Activated naive CD8-positive, alpha-beta T cell (primary cell): ENCODE data around the gene PCDH9.

Experiments
- H3K27ac Mint-ChIP-seq: one replicate; pipeline ENCODE4 v1.8.0; 2021; ENCODE audit warnings: mixed read lengths
- H3K27me3 Mint-ChIP-seq: one replicate; pipeline ENCODE4 v1.8.0; 2021; ENCODE audit warnings: mixed read lengths
- H3K36me3 Mint-ChIP-seq: one replicate; pipeline ENCODE4 v1.8.0; 2021; ENCODE audit warnings: mixed read lengths
- H3K4me1 Mint-ChIP-seq: one replicate; pipeline ENCODE4 v1.8.0; 2021; ENCODE audit warnings: low read depth, mixed read lengths
- H3K4me3 Mint-ChIP-seq: one replicate; pipeline ENCODE4 v1.8.0; 2021; ENCODE audit warnings: mild to moderate bottlenecking, mixed read lengths
- H3K9me3 Mint-ChIP-seq: one replicate; pipeline ENCODE4 v1.8.0; 2021; ENCODE audit warnings: low read depth, mixed read lengths

PCDH9 gene

DNA sequence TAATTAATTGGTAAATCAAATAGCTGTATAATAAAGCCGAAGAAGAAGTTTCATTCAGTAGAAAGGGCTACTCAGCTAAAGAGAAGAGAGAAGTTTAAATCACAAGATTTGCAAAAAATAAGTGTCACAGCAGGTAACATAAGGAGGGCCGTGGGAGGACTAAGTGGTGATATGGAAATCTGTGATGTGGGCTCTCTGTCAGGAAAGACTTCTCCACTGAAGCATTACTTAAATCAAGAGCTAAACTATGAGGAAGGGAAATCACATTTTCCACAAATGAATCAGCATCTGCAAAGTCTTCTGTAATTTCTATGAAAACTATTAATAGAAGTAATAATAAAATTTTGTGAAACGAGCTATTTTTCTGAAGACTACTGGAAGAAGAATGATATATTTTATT, 153.8 kb downstream of the PCDH9 start:
- no peak overlapping the region for H3K27ac Mint-ChIP-seq
- H3K9me3 Mint-ChIP-seq: no peaks in the 10 kb centered on the region
- H3K27me3 Mint-ChIP-seq: no peaks in the 10 kb centered on the region
- no peak overlapping the region for H3K4me3 Mint-ChIP-seq
- no peaks in the 10 kb centered on the region for H3K4me1 Mint-ChIP-seq
- no peaks in the 10 kb centered on the region for H3K36me3 Mint-ChIP-seq

DNA sequence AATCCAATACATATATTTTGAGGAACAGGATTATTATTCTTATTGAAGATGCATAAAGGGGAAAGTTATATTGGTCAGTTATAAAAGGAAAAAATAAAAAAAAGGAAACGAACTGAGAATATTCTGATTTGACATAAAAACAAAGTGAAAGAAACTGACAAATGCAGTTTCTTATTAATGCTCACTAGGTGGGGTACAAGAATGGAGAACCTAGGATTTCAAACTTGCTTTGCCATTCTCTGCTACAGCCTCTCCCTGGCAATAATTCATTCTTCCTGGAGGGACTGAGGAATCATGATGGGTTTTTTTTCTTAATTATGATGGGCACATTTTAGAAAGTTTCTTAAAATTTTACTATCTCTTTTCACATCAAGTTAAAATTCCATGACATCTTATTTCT, 154.9 kb downstream of the PCDH9 start:
- Mint-ChIP-seq H3K36me3 (no peaks in the 10 kb centered on the region), H3K27me3 (no peaks in the 10 kb centered on the region), H3K4me1 (no peaks in the 10 kb centered on the region), H3K4me3 (no peak overlapping the region), H3K27ac (no peak overlapping the region), H3K9me3 (no peaks in the 10 kb centered on the region)

DNA sequence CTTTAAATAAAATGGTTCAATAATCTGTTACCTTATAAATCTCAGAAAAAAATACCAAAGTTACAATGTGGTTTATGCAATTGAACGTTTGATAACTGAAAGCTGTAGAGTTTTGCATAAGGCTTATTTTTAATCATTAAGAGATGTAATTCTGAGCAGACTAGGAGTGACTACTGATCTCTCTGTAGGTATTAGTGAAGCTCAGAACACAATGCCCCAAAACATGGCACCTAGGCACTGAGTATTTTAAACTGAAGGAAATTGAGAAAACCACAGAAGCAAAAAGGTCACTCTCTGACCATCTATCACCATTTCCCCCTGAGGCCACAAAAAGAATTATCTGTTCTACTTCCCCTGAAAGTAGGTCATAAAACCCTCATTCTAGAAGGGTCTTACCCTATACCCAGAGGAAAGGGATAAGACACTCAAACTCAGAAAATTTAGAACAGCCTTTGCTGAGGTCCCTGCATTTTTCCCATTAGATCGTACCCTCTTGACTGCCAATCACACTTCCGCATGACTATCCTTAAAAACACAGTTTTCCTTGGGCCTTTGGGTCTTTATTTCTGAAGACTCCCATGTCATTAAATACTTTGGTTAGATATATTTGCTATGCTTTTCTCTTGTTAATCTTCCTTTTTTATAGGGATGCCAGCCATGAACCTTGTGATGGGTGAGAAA, 158.1 kb downstream of the PCDH9 start:
- no peaks in the 10 kb centered on the region for H3K27me3 Mint-ChIP-seq
- H3K9me3 Mint-ChIP-seq: no peaks in the 10 kb centered on the region
- no peak overlapping the region for H3K27ac Mint-ChIP-seq
- H3K36me3 Mint-ChIP-seq: no peaks in the 10 kb centered on the region
- no peaks in the 10 kb centered on the region for H3K4me1 Mint-ChIP-seq
- H3K4me3 Mint-ChIP-seq: no peak overlapping the region

DNA sequence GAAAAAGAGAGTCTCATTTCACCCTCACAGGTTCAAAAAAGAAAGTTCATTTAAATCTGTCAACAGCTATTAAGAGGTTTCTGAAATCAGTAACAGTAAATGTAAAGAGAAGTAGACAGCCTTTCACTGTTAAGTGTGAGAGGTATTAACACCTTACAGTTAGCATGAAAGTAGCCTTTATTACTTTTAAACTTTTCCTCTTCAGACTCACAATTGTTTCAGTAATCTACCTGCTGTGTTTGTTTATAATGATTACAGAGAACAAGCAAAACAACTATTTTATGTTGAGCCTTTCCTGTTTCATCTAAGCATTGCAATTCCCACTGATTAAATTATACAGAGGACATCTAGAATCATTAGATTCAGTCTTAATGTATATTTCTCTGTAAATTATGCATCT, 159.8 kb downstream of the PCDH9 start:
- no peak overlapping the region for H3K27ac Mint-ChIP-seq
- H3K36me3 Mint-ChIP-seq: no peaks in the 10 kb centered on the region
- H3K27me3 Mint-ChIP-seq: no peaks in the 10 kb centered on the region
- H3K4me3 Mint-ChIP-seq: no peak overlapping the region
- no peaks in the 10 kb centered on the region for H3K4me1 Mint-ChIP-seq
- H3K9me3 Mint-ChIP-seq: no peaks in the 10 kb centered on the region

DNA sequence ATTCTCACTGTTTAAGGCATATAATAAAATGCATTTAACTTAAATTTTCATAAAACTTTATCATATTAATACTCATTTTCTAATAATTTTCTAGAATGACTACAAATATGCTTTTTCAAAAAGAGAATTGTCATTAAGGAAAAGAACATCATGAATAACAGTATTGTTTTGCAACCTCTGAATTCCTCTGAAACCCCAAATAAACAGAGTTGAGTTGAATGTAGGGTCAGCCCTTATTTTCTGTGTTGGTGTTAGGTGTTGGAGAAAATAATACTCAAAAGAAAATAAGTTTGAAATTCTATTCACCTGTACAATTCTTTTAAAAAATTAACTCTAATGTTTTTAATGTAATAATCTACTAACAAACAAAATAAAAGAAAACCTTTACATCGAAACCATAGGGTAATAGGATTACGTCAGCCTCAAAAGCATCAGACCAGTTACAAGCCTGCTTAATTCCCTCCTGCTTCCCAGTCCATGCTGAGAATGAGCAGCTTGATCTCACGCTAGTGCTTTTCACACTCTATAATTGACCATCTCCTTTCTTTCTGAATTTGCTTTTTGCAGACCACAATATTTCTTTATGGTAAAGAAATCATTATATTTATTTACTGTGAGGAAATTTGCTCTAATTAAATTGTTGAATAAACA, 160.9 kb downstream of the PCDH9 start:
- H3K4me3 Mint-ChIP-seq: no peak overlapping the region
- H3K4me1 Mint-ChIP-seq: no peaks in the 10 kb centered on the region
- no peak overlapping the region for H3K27ac Mint-ChIP-seq
- no peaks in the 10 kb centered on the region for H3K36me3 Mint-ChIP-seq
- H3K27me3 Mint-ChIP-seq: no peaks in the 10 kb centered on the region
- H3K9me3 Mint-ChIP-seq: no peaks in the 10 kb centered on the region

DNA sequence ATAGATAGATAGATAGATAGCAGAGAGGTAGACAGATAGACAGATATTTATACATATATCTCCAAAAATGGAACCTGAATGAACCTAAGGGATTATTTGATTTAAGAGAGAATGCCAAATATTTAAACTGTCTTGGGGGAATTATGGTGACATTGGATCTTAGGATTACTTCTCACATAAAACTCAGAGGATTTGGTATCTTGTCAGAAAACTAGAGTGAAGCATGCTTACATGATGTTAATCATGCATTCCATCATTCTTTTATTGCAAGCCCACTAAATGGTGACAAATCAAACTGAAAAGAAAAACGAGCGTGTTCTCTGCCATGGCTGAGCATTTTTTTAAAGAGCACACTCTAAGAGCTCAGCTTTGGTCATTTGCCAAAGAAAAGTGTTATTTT, 165.2 kb downstream of the PCDH9 start:
- Mint-ChIP-seq H3K36me3 (no peaks in the 10 kb centered on the region), H3K9me3 (no peaks in the 10 kb centered on the region), H3K4me1 (no peaks in the 10 kb centered on the region), H3K4me3 (no peak overlapping the region), H3K27me3 (no peaks in the 10 kb centered on the region), H3K27ac (no peak overlapping the region)

DNA sequence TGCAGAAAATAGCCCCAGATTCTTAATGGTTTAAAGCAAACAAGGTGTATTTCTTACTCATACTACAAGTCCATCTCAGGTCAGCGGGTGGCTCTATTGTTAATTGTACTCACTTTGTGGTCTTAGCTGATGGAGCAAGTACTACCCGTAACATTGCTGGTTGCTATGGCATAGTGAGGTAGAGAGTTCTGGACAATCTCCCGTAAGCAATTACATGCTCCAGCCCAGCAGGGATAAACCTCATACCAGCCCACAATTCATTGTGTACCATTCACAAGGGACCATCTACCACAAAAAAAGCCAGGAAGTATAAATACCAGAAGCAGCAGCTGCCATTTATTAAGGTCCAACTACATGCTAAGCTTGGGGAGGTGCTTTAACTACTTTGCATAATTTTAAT, 167.1 kb downstream of the PCDH9 start:
- no peak overlapping the region for H3K27ac Mint-ChIP-seq
- H3K4me1 Mint-ChIP-seq: no peaks in the 10 kb centered on the region
- H3K36me3 Mint-ChIP-seq: no peaks in the 10 kb centered on the region
- H3K27me3 Mint-ChIP-seq: no peaks in the 10 kb centered on the region
- H3K9me3 Mint-ChIP-seq: no peaks in the 10 kb centered on the region
- H3K4me3 Mint-ChIP-seq: no peak overlapping the region

DNA sequence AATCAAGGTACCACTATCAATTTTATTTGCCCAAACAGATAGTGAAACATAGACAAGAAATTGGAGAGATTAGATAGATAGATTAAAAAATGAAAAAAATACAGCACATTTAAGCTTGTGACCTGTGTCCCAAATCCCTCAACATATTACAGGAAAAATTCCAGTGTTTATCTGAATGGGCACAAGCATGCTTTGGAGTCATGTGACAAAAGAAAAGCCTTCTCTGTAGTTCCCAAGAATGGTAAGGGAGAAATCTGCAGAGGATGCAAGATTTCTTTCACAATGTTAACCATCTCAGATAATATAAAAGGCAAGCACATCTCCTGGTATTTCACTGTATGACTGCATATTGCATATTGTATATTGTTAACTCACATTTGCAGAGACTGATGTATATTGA, 168.0 kb downstream of the PCDH9 start:
- no peak overlapping the region for H3K4me3 Mint-ChIP-seq
- no peaks in the 10 kb centered on the region for H3K9me3 Mint-ChIP-seq
- H3K27ac Mint-ChIP-seq: no peak overlapping the region
- no peaks in the 10 kb centered on the region for H3K27me3 Mint-ChIP-seq
- no peaks in the 10 kb centered on the region for H3K36me3 Mint-ChIP-seq
- H3K4me1 Mint-ChIP-seq: no peaks in the 10 kb centered on the region

DNA sequence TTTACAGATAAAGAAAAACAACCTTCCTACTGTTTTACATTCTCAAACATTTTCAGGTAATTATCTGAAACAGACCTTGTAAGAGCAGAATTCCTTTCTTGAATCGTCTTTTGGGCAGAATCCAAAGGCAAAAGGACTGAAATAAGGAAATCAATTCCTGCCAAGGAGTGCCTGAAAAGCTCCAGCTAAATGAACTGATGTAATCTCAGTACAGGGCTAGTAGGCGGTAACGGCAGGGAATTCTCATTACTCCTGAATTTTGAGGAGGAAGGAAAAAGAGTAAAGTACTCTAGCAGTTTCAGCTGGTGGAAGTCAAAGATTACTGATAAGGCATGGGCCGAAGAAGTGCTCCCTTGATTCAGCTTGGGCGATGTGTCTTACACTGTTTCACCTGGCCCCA, 168.4 kb downstream of the PCDH9 start:
- no peaks in the 10 kb centered on the region for H3K36me3 Mint-ChIP-seq
- H3K4me1 Mint-ChIP-seq: no peaks in the 10 kb centered on the region
- no peak overlapping the region for H3K27ac Mint-ChIP-seq
- H3K9me3 Mint-ChIP-seq: no peaks in the 10 kb centered on the region
- H3K4me3 Mint-ChIP-seq: no peak overlapping the region
- H3K27me3 Mint-ChIP-seq: no peaks in the 10 kb centered on the region

DNA sequence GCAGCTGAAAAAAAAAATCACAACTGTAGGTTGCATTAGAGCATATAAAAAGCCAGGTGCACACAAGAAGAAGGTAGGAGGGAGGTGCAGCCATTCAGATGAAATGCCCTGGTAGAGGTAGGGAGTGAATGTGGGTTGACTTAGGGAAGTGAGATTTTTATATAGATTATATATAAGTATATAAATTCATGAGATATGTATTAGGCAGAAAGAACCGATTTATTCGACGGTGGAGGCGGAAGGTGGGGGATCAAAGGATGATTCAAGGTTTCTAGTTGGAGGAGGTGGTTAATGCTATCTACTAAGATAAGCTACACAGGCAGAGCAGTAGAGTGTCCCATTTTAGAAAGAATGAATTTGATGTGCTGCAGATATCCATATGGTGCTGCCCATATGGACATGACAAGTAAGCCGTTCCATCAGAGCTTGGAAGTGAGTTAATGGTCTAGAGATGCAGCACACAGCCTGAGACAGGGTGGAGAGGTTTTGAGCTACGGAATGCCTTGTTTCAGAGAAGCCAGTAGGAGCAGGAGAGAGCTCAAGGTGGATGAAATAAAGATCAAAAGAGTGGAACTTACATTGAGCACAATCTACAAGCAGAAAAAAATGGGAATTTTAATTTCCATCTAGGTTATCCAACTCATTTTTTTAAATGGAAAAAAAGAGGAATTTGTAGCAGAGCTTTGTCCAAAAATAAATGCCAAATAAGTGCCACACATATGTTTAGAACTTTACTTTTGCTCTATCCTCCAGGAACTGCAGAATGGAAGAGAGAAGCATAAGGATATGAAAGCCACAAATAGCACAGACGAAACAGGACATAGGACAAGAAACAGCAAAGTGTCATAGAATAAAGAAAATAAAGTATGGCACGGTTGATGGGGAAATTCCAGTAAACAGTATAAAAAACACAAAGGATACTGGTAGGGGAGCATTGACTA, 177.3 kb downstream of the PCDH9 start:
- Mint-ChIP-seq H3K27ac (no peak overlapping the region), H3K4me1 (peaks cover 2% of the 10 kb centered on the region), H3K36me3 (no peaks in the 10 kb centered on the region), H3K4me3 (no peak overlapping the region), H3K9me3 (no peaks in the 10 kb centered on the region), H3K27me3 (no peaks in the 10 kb centered on the region)

DNA sequence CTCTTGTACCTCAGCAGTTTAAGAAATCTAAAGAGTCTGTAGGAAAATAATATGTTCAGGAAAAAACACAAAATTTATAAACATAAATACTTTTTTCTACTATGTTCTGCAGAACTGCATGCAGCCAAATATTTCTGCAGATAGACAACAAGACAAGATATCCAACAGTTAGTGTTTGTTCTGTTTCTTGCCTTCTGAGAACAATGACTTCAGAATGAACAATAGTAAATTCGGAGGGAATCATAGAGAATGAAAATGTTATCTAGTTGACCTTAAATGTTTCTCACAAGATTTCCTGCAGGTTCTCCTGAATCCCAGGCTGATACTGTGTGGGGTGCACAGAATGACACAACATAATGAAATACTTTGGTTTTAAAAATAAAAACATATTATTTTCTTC, 180.4 kb downstream of the PCDH9 start:
- no peaks in the 10 kb centered on the region for H3K27me3 Mint-ChIP-seq
- no peaks in the 10 kb centered on the region for H3K9me3 Mint-ChIP-seq
- no peak overlapping the region for H3K27ac Mint-ChIP-seq
- no peaks in the 10 kb centered on the region for H3K36me3 Mint-ChIP-seq
- peaks cover 2% of the 10 kb centered on the region for H3K4me1 Mint-ChIP-seq
- no peak overlapping the region for H3K4me3 Mint-ChIP-seq

DNA sequence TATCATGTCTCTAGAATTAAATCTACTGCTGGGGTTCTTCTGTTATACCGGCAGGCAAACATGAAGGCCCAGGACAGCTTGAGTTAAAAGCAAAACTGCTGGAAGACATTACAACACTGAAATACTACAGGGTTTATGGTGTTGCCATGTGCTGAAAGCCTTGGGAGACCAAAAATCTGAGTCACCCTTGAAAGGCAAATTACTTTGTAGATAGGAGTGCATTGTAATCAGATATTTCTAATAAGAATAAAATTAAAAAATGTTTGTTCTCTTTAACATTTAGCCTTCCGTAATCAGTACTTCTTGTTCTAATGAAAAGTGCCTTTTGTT, 181.3 kb downstream of the PCDH9 start:
- Mint-ChIP-seq H3K27me3 (no peaks in the 10 kb centered on the region), H3K9me3 (no peaks in the 10 kb centered on the region), H3K36me3 (no peaks in the 10 kb centered on the region), H3K4me3 (no peak overlapping the region), H3K27ac (no peak overlapping the region), H3K4me1 (peaks cover 2% of the 10 kb centered on the region)

DNA sequence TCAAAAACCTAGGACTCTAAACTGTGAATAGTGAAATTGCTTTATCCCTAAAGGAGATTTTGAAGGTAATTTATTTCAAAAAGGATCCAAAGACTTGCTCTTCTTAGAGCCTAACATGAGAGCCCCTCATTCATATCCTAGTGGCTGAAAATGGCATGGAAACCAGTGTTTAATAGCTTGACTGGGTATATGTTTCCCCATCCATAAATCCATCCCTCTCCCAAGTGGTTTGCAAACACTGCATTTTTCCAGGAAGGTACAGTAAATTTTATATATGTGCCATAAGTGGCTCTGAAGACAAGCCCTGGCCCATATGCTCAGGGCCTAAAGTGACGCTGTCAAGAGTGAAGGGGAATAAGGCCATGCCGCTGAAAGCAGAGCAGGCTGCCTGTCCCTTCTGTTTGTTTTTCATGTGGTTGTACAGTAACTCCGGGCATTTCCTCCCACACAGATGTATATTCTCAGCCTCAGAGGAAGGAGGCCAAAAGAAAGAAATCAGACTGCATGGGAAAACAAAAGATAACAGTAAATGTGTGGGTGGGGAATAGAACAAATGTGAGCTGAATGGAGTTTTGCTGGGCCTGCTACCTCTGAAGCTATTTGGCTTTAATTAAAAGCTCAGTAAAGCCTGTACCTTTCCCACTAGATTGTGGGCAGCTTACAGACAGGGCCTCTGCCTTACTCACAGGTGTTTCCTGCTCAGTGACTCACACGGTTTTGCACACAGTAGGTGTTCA, 181.9 kb downstream of the PCDH9 start:
- Mint-ChIP-seq H3K4me3 (no peak overlapping the region), H3K9me3 (no peaks in the 10 kb centered on the region), H3K27ac (no peak overlapping the region)

DNA sequence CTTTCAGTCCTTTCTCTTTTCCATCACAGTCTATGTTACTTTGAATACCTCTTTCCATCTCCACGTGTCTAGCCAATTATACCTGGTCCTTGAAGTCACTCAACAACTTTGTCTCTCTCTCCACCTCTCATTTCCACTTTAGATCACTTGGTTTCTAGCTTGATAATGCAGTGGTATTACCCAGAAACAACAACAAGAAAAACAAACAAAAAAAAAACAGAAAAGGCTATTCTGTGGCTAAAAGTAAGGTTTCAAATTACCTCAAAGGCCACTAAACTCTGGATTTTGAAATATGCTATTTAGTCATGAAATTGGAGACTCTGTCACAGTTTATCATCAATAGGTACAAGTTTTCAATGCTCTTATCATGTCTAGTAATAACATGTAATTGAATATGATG, 184.8 kb downstream of the PCDH9 start:
- Mint-ChIP-seq H3K36me3 (no peaks in the 10 kb centered on the region), H3K27me3 (no peaks in the 10 kb centered on the region), H3K9me3 (no peaks in the 10 kb centered on the region), H3K4me1 (peaks cover 2% of the 10 kb centered on the region), H3K4me3 (no peak overlapping the region), H3K27ac (no peak overlapping the region)

More for the DNA sequence above, 181.9 kb downstream of the PCDH9 start:
- peaks cover 2% of the 10 kb centered on the region for H3K4me1 Mint-ChIP-seq
- H3K27me3 Mint-ChIP-seq: no peaks in the 10 kb centered on the region
- H3K36me3 Mint-ChIP-seq: no peaks in the 10 kb centered on the region

DNA sequence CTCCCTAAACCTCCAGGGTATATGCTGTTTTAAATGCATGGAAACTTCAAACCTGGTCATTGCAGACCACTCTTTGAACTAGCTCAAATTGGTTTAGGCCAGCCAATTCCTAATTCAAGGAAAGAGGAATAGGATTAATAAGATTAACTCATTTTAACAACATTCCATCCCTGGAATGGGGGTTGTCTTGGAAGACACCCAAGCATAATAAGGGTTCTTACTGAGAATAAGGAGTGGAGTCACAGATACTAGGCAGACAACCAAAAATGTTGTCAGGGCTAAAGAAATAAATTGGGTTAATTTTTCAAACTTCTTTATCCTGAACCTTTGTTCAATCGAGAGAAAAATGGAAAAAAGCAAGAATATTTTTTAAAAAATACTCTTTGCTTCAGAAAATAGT, 186.2 kb downstream of the PCDH9 start:
- Mint-ChIP-seq H3K27ac (no peak overlapping the region), H3K36me3 (no peaks in the 10 kb centered on the region), H3K4me1 (peaks cover 2% of the 10 kb centered on the region), H3K9me3 (no peaks in the 10 kb centered on the region), H3K27me3 (no peaks in the 10 kb centered on the region), H3K4me3 (no peak overlapping the region)
